Stimulated activated CD8-positive, alpha-beta memory T cell treated with anti-CD3 and anti-CD28 coated beads, Interleukin-12 subunit alpha, Interleukin-12 subunit beta, amount 100 ng/mL, for 4 hours (primary cell): Measurements from ENCODE around the gene THBS1.

Source experiments
- DNase-seq: peaks from one replicate; pipeline ENCODE4 v3.0.0-alpha.2; 2020; ENCODE audit warnings: low read depth

THBS1 gene

GRCh38 chr15:39631357-39631756 is 50.5 kb downstream of the THBS1 start:
- DNase-seq = no peak

- no peak for DNase-seq
Observed at GRCh38 chr15:39638041-39638440, 57.2 kb downstream of the THBS1 start.

DNA sequence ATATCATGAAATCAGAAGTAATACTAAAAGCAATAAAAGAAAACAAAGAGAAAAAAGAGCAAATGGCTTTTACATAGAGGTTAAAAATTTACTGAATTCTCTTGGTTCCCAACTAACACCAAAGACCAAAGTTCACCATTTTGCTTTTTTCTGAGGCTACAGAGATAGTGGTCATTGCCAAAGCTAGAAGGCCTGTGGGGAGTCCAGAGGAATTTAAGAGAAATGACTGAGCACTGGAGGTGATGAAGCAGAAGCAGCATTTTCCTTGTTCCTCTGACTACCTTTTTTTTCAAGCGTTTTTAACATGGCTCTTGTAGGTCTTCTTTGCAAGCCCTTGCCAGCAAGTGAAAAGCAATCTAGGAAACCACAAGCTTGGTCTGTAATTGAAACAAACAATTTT is 58.2 kb downstream of the THBS1 start:
- DNase-seq = no peak

- no peak for DNase-seq
Observed at GRCh38 chr15:39640665-39641064, 59.8 kb downstream of the THBS1 start.

DNA sequence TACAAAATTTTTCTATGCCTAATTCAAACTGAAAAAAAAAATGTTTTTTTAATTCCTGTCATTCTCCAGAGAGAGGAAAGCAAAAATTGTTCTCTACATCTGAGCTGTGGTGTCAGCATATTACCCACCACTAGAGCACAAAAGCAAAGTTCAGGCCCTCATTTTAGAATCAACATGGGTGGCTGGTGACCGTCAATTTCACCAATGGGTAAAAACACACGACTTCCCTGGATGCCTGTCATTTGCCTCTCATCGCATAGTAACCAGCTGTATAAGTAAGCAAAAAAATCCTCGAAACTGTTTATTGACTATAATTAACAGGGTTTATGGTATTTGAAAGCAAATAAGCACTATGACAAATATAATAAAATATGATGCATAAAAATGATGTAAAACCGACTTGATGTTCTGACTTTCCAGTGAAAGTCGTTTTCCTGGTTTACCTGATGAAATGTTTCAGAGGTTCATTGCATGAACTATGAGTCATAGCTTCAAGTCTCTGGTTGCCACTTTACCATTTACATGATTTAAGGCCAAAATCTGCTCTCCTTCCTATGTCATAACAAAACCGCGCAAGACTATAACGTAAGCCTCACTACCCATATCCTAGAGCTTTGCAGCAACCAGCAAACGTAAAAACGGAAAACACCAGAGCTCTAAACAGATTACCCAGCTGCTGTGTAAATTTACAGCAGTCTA is 60.5 kb downstream of the THBS1 start:
- no peak for DNase-seq

DNA sequence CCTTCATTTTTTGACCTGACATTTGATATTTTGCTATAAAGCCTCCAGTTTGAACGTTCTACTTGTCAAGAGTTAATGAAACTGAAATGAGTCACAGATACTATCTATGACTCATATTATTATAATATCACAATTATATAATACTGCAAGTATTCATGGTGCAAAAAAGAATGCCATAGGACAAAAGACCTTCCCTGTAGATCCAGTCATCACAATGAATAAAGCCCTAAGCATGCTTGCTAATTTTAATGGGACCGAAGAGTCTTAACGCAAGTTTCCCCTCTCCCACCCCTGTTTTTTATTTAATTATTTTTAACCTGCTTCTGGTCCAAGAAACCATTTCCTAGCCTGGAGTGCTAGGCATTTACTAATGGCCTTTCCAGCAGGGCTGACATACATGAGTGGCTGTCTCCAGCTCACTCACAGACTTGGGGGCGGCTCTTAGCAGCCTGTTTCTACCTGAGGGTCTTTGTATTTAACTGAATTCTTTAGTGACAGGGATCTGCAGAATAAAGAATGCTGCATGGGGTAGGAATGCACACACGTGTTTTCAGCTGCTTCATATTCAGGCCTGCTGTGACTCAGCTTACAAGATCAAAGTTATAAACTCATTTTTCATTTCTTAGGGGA is 61.2 kb downstream of the THBS1 start:
- DNase-seq = no peak

DNA sequence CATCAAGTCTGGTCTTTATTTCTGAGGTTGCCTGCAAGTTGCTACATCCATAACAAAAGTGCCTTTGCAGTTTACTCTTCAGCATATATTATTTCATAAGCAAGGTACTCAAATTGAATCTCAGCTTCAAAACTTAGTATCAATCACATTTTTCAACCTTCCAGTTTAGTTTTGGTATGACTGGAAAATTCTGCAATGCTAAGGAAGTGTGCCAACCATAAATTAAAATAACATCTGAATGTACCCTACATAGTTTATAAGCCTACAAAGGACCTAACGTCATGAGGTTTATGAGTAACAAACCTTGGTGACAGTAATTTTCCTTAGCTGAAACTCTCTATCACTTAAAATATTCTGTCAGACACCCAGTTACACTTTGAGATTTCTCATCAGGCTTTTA is 62.8 kb downstream of the THBS1 start:
- DNase-seq = no peak

GRCh38 chr15:39644136-39644535 is 63.3 kb downstream of the THBS1 start:
- no peak for DNase-seq

GRCh38 chr15:39645138-39645975 is 64.5 kb downstream of the THBS1 start:
- no peak for DNase-seq

DNA sequence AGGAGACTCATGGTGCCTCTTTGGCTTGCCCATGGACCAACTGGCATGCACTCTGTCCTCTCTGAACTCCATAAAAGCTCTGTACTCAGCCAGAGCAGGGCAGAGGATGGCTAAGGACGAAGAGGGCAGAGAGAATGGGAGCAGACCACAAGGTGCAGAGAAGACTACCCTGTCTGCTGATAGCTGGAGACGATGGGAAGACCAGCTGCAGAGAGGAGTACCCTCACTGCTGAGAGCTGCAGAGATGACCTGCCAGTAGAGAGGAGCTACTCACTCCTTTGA is 65.0 kb downstream of the THBS1 start:
- DNase-seq = no peak

- no peak for DNase-seq
Observed at GRCh38 chr15:39646425-39646824, 65.5 kb downstream of the THBS1 start.
